Psoas muscle (tissue), 8 donors: Measurements from ENCODE around the gene PSMD12. TPM values are rescaled to one million over a fixed set of nuclear protein-coding genes. Genes with fewer than 3 reads are reported as not detected.
A peak's percentile ranks its signal among the peaks of the same experiment; 100 is the strongest.
"Not testable (repeated sequence)": the region's sequence is repeated elsewhere in the genome, so short reads cannot be mapped to it uniquely, and the experiment has no call there.

Source experiments
- ATAC-seq, 4 donors: fragments of 200-7000 bp; cut with Tn5 transposase; one replicate each; pipeline ENCODE4 v1.9.1; 2020; ENCODE audit warnings: moderate library complexity in 3 of 4, mild to moderate bottlenecking in 2 of 4
- DNase-seq, 2 donors: peaks; one replicate each; pipeline ENCODE4 v3.0.0-alpha.2; 2020
- H3K27ac ChIP-seq: fragments of 200-600 bp; one replicate; pipeline ENCODE4 v1.8.0; 2022
- H3K27me3 ChIP-seq, 3 donors: fragments of 200-600 bp in 1 of 3; one replicate each; pipeline versions ENCODE4 v1.6.1 to v1.8.0; 2013 to 2022; ENCODE audit warnings: low read length in 2 of 3, mild to moderate bottlenecking in 2 of 3, moderate library complexity in 1 of 3; ENCODE audit not compliant: insufficient read depth in 3 of 3
- H3K36me3 ChIP-seq, 2 donors: fragments of 200-600 bp in 1 of 2; one replicate each; pipeline versions ENCODE4 v1.6.1 to v1.8.0; 2013 to 2022; ENCODE audit warnings: low read depth in 1 of 2, mild to moderate bottlenecking in 1 of 2, moderate library complexity in 1 of 2; ENCODE audit not compliant: insufficient read depth in 1 of 2
- H3K4me1 ChIP-seq: fragments of 200-600 bp; one replicate; pipeline ENCODE4 v1.8.0; 2022
- H3K4me3 ChIP-seq: fragments of 200-600 bp; one replicate; pipeline ENCODE4 v1.8.0; 2022; ENCODE audit warnings: mild to moderate bottlenecking
- H3K9me3 ChIP-seq: fragments of 200-600 bp; one replicate; pipeline ENCODE4 v1.8.0; 2022
- WGBS, 3 donors: extraction: QIAGEN DNeasy Blood & Tissue Kit; methylation state at CpG; one replicate each; pipeline versions ENCODE4 v1.1.6 to v1.1.7; 2013; 5-methylcytosine and 5-hydroxymethylcytosine counted together
- intact Hi-C, 2 donors: fragments of 100-400 bp; cut with DNase I; formaldehyde crosslinking; loops; one replicate each; pipeline versions ENCODE4 v1.11.0 to v1.14.2; 2022
- polyA plus RNA-seq, 3 donors: library from polyadenylated mRNA; stranded (reverse); fragments of 200-250 nt; gene quantifications; one replicate each; pipeline ENCODE4 v1.2.3, GENCODE V29; 2013
- total RNA-seq, 4 donors: library from RNA; stranded (reverse); fragmentation: NEBNext Ultra II Directional in 2 of 4; extraction: Animal tissue kit (Norgen Biotek cat#: 25700) in 2 of 4; gene quantifications; one replicate each; pipeline versions ENCODE4 v1.2.1 to v1.2.4, GENCODE V29; 2021 to 2023
- TF ChIP-seq, protein P1 (sequence below): fragments of 200-600 bp; IDR thresholded peaks from one replicate; pipeline ENCODE4 v1.8.0; 2022; ENCODE audit warnings: antibody characterized with exemption
- donor health status: healthy with polysubstance abuse.
- donor health status: DM: no; HTN: no; CAD: no; lungs with moderate emphysema.
- donor health status: Bipolar disorder and iron deficiency.
- donor health status: healthy.
- donor health status: DM: yes; HTN: yes; CAD: no.
- donor health status: DM: no; HTN: no; CAD: no.
- donor health status: DM: no; HTN: no; CAD: no.
- donor health status: DM: yes; HTN: yes; CAD: no.

PSMD12 gene
- total and polyA plus RNA-seq, 7 donors: 66.6 to 281 (median 121) TPM

DNA sequence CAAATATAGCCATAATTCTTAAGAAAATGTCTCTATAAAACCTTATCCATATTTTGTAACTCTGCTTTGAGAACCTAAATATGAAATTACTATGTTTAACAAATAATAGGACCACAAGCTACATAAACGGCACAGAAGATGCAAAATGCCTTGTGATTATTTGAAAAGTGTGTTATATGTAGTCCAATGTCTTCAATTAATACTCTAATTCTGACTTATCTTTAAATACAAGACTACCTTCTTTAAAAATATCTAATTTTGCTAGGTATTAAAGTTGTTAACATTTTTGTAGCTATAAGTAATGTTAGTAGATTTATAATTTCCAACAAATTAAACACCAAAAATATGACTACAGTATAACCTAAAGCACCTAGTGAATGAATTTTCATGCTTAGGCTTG is 17.0 kb downstream of the PSMD12 start:
- no peaks in the 10 kb centered on the region for H3K9me3 ChIP-seq
- WGBS, 3 donors: 88 to 93% (median 93%) methylated on average over 1 of the region's 1 CpG
- H3K4me1 ChIP-seq: no peaks in the 10 kb centered on the region
- H3K4me3 ChIP-seq: no peak overlapping the region
- TF ChIP-seq, protein P1, sequence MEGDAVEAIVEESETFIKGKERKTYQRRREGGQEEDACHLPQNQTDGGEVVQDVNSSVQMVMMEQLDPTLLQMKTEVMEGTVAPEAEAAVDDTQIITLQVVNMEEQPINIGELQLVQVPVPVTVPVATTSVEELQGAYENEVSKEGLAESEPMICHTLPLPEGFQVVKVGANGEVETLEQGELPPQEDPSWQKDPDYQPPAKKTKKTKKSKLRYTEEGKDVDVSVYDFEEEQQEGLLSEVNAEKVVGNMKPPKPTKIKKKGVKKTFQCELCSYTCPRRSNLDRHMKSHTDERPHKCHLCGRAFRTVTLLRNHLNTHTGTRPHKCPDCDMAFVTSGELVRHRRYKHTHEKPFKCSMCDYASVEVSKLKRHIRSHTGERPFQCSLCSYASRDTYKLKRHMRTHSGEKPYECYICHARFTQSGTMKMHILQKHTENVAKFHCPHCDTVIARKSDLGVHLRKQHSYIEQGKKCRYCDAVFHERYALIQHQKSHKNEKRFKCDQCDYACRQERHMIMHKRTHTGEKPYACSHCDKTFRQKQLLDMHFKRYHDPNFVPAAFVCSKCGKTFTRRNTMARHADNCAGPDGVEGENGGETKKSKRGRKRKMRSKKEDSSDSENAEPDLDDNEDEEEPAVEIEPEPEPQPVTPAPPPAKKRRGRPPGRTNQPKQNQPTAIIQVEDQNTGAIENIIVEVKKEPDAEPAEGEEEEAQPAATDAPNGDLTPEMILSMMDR: no peak
- intact Hi-C loops: no loop called here
- ATAC-seq (no peak), DNase-seq (no peak)
- peaks cover 18 to 99% of the 10 kb centered on the region in 2 donors for H3K36me3 ChIP-seq
- no peaks in the 10 kb centered on the region for H3K27me3 ChIP-seq
- H3K27ac ChIP-seq: no peak overlapping the region

DNA sequence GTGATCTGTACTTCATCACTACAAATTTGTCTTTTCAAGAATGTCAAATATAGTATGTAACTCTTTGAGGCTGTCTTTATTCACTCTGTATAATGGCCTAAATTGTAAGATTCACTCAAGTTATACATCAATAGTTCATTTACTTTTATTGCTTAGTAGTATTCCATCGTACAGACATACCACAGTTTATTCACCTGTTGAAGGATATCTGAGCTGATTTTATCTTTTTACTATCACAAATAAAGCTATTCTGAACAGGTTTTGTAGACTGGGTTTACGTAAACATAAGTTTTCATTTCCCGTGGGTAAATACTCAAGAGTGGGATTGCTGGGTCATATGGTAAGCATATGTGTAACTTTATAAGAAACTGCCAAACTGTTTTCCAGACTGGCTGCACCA is 18.6 kb downstream of the PSMD12 start:
- Histone ChIP-seq H3K27ac (no peak overlapping the region), H3K36me3 (peaks cover 18 to 99% of the 10 kb centered on the region in 2 donors), H3K9me3 (no peaks in the 10 kb centered on the region), H3K4me3 (no peak overlapping the region), H3K4me1 (no peaks in the 10 kb centered on the region), H3K27me3 (no peaks in the 10 kb centered on the region)
- 96 to 98% (median 97%) methylated on average over 3 of the region's 3 CpGs for WGBS, 3 donors
- TF ChIP-seq, protein P1: no peak
- ATAC-seq (no peak), DNase-seq (no peak)
- intact Hi-C loops: no loop called here

DNA sequence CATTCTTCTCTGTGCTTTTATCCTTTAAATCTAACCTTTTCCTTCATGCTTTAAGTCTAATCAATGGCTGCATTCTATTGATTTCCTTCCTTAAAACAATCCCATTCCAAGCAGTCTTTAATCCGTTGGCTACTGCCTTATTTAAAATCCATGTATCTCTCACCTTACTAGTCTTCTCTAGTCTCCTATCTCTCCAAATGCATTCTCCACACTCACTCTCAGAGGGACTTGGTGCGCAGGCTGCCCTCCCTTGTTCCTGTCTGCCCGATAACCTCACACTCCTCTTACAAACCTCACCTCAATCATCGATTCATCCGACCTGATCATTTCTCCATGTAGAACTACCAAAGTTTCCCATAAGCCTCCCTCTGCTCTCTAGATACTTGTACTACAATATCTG is 23.1 kb downstream of the PSMD12 start:
- Histone ChIP-seq H3K4me1 (no peaks in the 10 kb centered on the region), H3K36me3 (peaks cover 12 to 94% of the 10 kb centered on the region in 2 donors), H3K4me3 (no peak overlapping the region), H3K9me3 (no peaks in the 10 kb centered on the region), H3K27ac (no peak overlapping the region), H3K27me3 (no peaks in the 10 kb centered on the region)
- intact Hi-C loops: no loop called here
- 92 to 96% (median 93%) methylated on average over 5 of the region's 5 CpGs for WGBS, 3 donors
- no peak for DNase-seq
- no peak for ATAC-seq
- TF ChIP-seq, protein P1: no peak

DNA sequence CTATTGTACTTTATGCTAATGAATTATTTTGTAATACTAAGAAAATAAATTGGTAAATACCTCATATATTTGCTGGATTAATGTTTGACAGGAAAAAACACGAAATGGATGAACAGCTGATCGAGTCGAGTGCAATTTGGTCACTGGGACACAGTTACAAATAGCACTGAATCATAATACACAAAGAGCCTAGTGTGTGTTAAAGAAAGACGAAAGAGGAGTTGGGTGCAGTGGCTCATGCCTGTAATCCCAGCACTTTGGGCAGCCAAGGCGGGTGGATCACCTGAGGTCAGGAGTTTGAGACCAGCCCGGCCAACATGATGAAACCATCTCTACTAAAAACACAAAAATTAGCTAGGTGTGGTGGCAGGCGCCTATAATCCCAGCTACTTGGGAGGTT is 28.0 kb downstream of the PSMD12 start:
- H3K27me3 ChIP-seq, H3K4me1 ChIP-seq, intact Hi-C loops, H3K9me3 ChIP-seq, H3K27ac ChIP-seq, H3K4me3 ChIP-seq, DNase-seq: not testable (repeated sequence)
- H3K36me3 ChIP-seq: peaks cover 2 to 49% of the 10 kb centered on the region in 2 donors
- 84 to 90% (median 87%) methylated on average over 7 of the region's 7 CpGs for WGBS, 3 donors
- ATAC-seq: peak in 2 of 4 donors; percentile 41 to 51

DNA sequence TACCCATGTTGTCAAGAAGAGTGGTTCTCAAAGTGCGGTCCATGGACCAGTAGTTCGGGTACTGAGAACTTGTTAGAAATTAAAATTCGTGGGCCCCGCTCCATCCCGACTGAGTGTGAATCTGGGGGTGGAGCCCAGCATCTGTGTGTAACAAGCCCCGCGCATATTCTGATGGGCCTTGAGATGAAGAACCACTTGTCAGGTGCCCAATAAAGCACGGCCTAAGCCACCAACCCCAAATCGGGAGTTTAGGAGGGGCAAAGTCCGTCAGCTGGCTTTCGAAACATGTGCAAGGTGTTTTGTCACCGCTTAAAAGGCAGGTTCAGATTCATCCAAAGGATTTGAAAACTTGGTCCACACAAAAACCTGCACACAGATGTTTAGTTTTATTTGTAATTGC is 29.5 kb downstream of the PSMD12 start:
- TF ChIP-seq, protein P1: no peak
- Histone ChIP-seq H3K4me1 (no peaks in the 10 kb centered on the region), H3K4me3 (no peak overlapping the region), H3K27ac (no peak overlapping the region), H3K27me3 (no peaks in the 10 kb centered on the region), H3K36me3 (peaks cover 0 to 34% of the 10 kb centered on the region in 2 donors), H3K9me3 (no peaks in the 10 kb centered on the region)
- no peak for DNase-seq
- peak in 3 of 4 donors; percentile 18 to 45 (median 41) for ATAC-seq
- intact Hi-C loops: no loop called here
- 89 to 93% (median 90%) methylated on average over 12 of the region's 12 CpGs for whole genome bisulfite sequencing, 3 donors
